Esophagus squamous epithelium (tissue), 5 donors: ENCODE results near the gene SMARCA1. TPM values are rescaled to one million over a fixed set of nuclear protein-coding genes. Genes with fewer than 3 reads are reported as not detected.

Experiments
- DNase-seq: peaks from one replicate; lab custom pipeline; 2025; lab: John Stamatoyannopoulos, UW
- H3K27ac ChIP-seq, 4 donors: fragments of 200-600 bp; sonication (generic); one replicate each; pipeline ENCODE4 v1.5.1; 2016 to 2019; ENCODE audit warnings: mild to moderate bottlenecking in 1 of 4
- H3K27me3 ChIP-seq, 4 donors: fragments of 200-600 bp; sonication (generic); 1 replicate in 3 of 4; 2 replicates in 1 of 4; pipeline versions ENCODE4 v1.5.1 to v1.6.0; 2017 to 2021; ENCODE audit warnings: antibody characterized with exemption in 1 of 4
- H3K36me3 ChIP-seq, 3 donors: fragments of 200-600 bp; sonication (generic); one replicate each; pipeline ENCODE4 v1.5.1; 2016 to 2019
- H3K4me1 ChIP-seq, 3 donors: fragments of 200-600 bp; sonication (generic); one replicate each; pipeline ENCODE4 v1.5.1; 2017 to 2019
- H3K4me3 ChIP-seq, 4 donors: fragments of 200-600 bp; sonication (generic); 1 replicate in 3 of 4; 2 replicates in 1 of 4; pipeline ENCODE4 v1.5.1; 2016 to 2019; ENCODE audit warnings: mild to moderate bottlenecking in 2 of 4, moderate library complexity in 1 of 4
- H3K9me3 ChIP-seq, 3 donors: fragments of 200-600 bp; sonication (generic); one replicate each; pipeline ENCODE4 v1.5.1; 2016 to 2019
- CTCF ChIP-seq, 6 experiments: fragments of 450-650 bp in 4 of 6; fragments of 200-600 bp in 2 of 6; sonication (generic) in 2 of 6; IDR thresholded peaks; one replicate each; pipeline ENCODE4 v1.5.1; 2016 to 2019; ENCODE audit warnings: antibody characterized with exemption in 6 of 6, mild to moderate bottlenecking in 4 of 6, moderate library complexity in 4 of 6
- POLR2A ChIP-seq, 4 donors: fragments of 450-650 bp; IDR thresholded peaks; one replicate each; pipeline ENCODE4 v1.6.1; 2017; ENCODE audit warnings: antibody characterized with exemption in 4 of 4, mild to moderate bottlenecking in 4 of 4, moderate library complexity in 3 of 4
- WGBS, 2 donors: methylation state at CpG; one replicate each; pipeline ENCODE4 v1.1.5; 2018; 5-methylcytosine and 5-hydroxymethylcytosine counted together
- intact Hi-C: fragments of 100-400 bp; cut with DNase I; formaldehyde crosslinking; loops from one replicate; pipeline ENCODE4 v1.15.0; 2022
- total RNA-seq, 4 donors: library from RNA; depleted of rRNA; stranded (reverse); fragments of >200 nt; gene quantifications; one replicate each; pipeline ENCODE4 v1.1.0, GENCODE V29; 2016
- donor health status: DM: yes; HTN: yes; CAD: no.

SMARCA1 gene
- total RNA-seq, 4 donors from 2014 or later, result 4.5 to 18.8 (median 11.5) TPM

GRCh38 chrX:129449148-129449547, 74.1 kb downstream of the SMARCA1 start:
- TF ChIP-seq POLR2A (IDR thresholded peaks at IDR 0.05) (no peak), CTCF (IDR thresholded peaks at IDR 0.05) (no peak)
- DNase-seq, result no peak
- no peaks in the 10 kb centered on the region for H3K36me3 ChIP-seq
- no peaks in the 10 kb centered on the region for H3K9me3 ChIP-seq
- WGBS, 2 donors, result 71 to 72% methylated on average over 2 of the region's 2 CpGs
- intact Hi-C loops, result no loop called here
- no peaks in the 10 kb centered on the region for H3K4me1 ChIP-seq
- H3K27me3 ChIP-seq, result no peaks in the 10 kb centered on the region
- no peak overlapping the region for H3K4me3 ChIP-seq
- no peak overlapping the region for H3K27ac ChIP-seq

GRCh38 chrX:129445436-129445835, 77.9 kb downstream of the SMARCA1 start:
- no peak for TF ChIP-seq CTCF (IDR thresholded peaks at IDR 0.05)
- TF ChIP-seq POLR2A (IDR thresholded peaks at IDR 0.05), result no peak
- intact Hi-C loops, result no loop called here

DNA sequence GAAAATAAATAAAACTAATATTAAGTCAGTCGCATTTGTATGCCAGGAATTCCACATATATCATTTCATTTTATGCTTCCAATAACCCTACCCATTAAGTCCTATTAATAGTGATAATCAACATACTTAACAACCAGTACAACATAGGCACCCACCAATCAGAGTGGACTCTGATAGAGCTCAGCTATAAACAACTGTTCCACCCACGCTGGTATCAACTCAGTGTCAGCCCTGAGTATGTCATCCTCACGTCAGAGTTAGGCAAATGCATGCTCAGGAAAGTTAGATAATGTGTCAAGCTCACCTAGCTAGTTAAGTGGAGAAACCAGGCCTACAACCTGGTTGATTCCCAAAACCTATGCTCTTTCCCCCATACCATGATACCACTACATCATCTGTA, 89.3 kb downstream of the SMARCA1 start:
- H3K36me3 ChIP-seq, result no peaks in the 10 kb centered on the region
- TF ChIP-seq POLR2A (IDR thresholded peaks at IDR 0.05), result no peak
- no peak for TF ChIP-seq CTCF (IDR thresholded peaks at IDR 0.05)
- no peaks in the 10 kb centered on the region for H3K9me3 ChIP-seq
- WGBS, 2 donors, result 54 to 81% methylated on average over 3 of the region's 3 CpGs
- H3K27ac ChIP-seq, result no peak overlapping the region
- H3K4me3 ChIP-seq, result no peak overlapping the region
- H3K4me1 ChIP-seq, result no peaks in the 10 kb centered on the region
- DNase-seq, result no peak
- H3K27me3 ChIP-seq, result no peaks in the 10 kb centered on the region
- intact Hi-C loops, result no loop called here

More at GRCh38 chrX:129445436-129445835, 77.9 kb downstream of the SMARCA1 start:
- Histone ChIP-seq H3K4me3 (no peak overlapping the region), H3K27me3 (no peaks in the 10 kb centered on the region), H3K27ac (no peak overlapping the region), H3K4me1 (no peaks in the 10 kb centered on the region), H3K9me3 (no peaks in the 10 kb centered on the region), H3K36me3 (no peaks in the 10 kb centered on the region)
- no peak for DNase-seq

- Histone ChIP-seq H3K4me3 (no peak overlapping the region), H3K27ac (no peak overlapping the region), H3K27me3 (no peaks in the 10 kb centered on the region), H3K4me1 (no peaks in the 10 kb centered on the region), H3K36me3 (no peaks in the 10 kb centered on the region), H3K9me3 (no peaks in the 10 kb centered on the region)
- WGBS, 2 donors, result 61 to 87% methylated on average over 1 to 2 of the region's 2 CpGs
- intact Hi-C loops, result no loop called here
- DNase-seq, result no peak
- TF ChIP-seq CTCF (IDR thresholded peaks at IDR 0.05) (no peak), POLR2A (IDR thresholded peaks at IDR 0.05) (no peak)
Observed at GRCh38 chrX:129433461-129433860, 89.8 kb downstream of the SMARCA1 start.

DNA sequence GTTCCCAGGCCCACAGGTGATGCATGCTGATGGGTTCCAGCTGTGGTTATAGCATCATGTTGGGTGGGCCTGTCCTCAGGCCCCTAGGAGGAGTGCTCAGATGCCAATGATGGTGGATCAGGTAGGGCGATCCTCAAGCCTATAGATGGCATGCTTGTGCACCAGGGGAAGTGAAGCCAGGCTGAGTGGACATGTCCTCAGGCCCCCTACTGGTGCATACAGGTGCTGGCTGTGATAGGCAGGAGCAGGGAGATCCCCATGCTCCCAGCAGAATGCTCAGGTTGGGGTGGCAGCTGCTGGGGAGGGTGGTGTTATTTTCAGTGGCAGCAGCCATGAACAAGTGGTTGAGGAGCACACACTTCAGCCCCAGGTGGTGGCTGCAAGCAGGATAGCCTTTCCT, 96.0 kb downstream of the SMARCA1 start:
- H3K27me3 ChIP-seq, result no peaks in the 10 kb centered on the region
- H3K27ac ChIP-seq, result no peak overlapping the region
- H3K9me3 ChIP-seq, result no peaks in the 10 kb centered on the region
- WGBS, 2 donors, result 80% methylated on average over 1 of the region's 1 CpG; no CpG with 5 or more reads in 1 of the 2 donors
- intact Hi-C loops, result no loop called here
- no peak overlapping the region for H3K4me3 ChIP-seq
- no peak for DNase-seq
- H3K4me1 ChIP-seq, result no peaks in the 10 kb centered on the region
- peaks cover 0 to 10% (median 0%) of the 10 kb centered on the region in 3 donors for H3K36me3 ChIP-seq
- no peak for TF ChIP-seq CTCF (IDR thresholded peaks at IDR 0.05)
